Measurements from ENCODE around the gene KCNQ1.

DNA sequence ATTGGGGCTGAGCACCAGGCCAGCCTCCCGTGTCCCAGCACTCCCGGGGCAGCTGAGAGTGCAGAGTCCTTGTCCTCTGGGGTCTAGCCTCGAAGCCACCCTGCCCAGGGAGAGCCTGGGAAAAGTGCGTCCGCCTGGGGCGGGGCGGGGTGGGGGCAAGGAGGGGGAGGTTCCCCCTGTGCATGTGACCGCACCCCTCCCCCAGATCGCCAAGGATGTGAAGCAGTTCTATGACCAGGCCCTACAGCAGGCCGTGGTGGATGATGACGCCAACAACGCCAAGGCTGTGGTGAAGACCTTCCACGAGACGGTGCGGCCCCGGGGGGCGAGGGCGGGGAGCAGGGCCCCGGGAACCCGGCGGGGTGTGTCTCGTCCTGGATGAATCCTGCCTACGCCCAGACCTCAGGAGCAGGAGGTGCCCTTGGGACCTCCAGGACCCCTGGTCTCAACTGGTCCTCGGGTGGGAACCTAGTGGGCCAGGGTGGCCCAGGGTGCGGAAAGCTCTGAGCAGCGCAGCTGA is 49.5 kb upstream of the KCNQ1 start:
- TF ChIP-seq YY1 (IDR thresholded peaks at IDR 0.05; ENCODE audit: extremely low read depth, insufficient replicate concordance, low read depth, low read length) (no peak), POLR2A (IDR thresholded peaks at IDR 0.05; ENCODE audit: borderline replicate concordance, extremely low read depth, insufficient read depth, insufficient read length) (no peak), FOSL1 (IDR thresholded peaks at IDR 0.05; ENCODE audit: low read depth) (no peak)
- TF ChIP-seq, protein P1, sequence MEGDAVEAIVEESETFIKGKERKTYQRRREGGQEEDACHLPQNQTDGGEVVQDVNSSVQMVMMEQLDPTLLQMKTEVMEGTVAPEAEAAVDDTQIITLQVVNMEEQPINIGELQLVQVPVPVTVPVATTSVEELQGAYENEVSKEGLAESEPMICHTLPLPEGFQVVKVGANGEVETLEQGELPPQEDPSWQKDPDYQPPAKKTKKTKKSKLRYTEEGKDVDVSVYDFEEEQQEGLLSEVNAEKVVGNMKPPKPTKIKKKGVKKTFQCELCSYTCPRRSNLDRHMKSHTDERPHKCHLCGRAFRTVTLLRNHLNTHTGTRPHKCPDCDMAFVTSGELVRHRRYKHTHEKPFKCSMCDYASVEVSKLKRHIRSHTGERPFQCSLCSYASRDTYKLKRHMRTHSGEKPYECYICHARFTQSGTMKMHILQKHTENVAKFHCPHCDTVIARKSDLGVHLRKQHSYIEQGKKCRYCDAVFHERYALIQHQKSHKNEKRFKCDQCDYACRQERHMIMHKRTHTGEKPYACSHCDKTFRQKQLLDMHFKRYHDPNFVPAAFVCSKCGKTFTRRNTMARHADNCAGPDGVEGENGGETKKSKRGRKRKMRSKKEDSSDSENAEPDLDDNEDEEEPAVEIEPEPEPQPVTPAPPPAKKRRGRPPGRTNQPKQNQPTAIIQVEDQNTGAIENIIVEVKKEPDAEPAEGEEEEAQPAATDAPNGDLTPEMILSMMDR (IDR thresholded peaks at IDR 0.05 in 2 of 3, conservative IDR thresholded peaks at IDR 0.05 in 1 of 3; ENCODE audit: borderline replicate concordance in 1 of 3, insufficient read depth in 1 of 3, low read depth in 2 of 3, low read length in 2 of 3), result no peak
